HCT116 (cell line): ENCODE data around the gene NKX6-1.

ENCODE experiments used
- CEBPB ChIP-seq: IDR thresholded peaks from 2 replicates; pipeline ENCODE4 v1.6.1; 2012; ENCODE audit warnings: low read depth
- EZH2 ChIP-seq: fragments of 200-600 bp; sonication (generic); IDR thresholded peaks from 2 replicates; pipeline ENCODE4 v1.6.1; 2017; ENCODE audit warnings: antibody characterized with exemption, mixed run types
- FOSL1 ChIP-seq: IDR thresholded peaks from 2 replicates; pipeline ENCODE4 v1.6.1; 2012; ENCODE audit warnings: low read depth
- POLR2A ChIP-seq: IDR thresholded peaks from 2 replicates; pipeline ENCODE4 v1.7.0; 2011; ENCODE audit warnings: borderline replicate concordance; ENCODE audit not compliant: insufficient read depth, insufficient read length; ENCODE audit errors: extremely low read depth
- POLR2AphosphoS5 ChIP-seq: IDR thresholded peaks from 2 replicates; pipeline ENCODE4 v1.6.1; 2011; ENCODE audit warnings: mild to moderate bottlenecking, low read depth, low read length, moderate library complexity
- RAD21 ChIP-seq: IDR thresholded peaks from 2 replicates; pipeline ENCODE4 v1.6.1; 2012; ENCODE audit warnings: low read depth, mild to moderate bottlenecking
- TF ChIP-seq, protein P1 (sequence below), 3 experiments: fragments of 200-600 bp in 1 of 3; sonication (generic) in 1 of 3; IDR thresholded peaks in 2 of 3; conservative IDR thresholded peaks in 1 of 3; 2 replicates each; pipeline ENCODE4 v1.5.1; 2012 to 2017; ENCODE audit warnings: low read depth in 2 of 3, low read length in 2 of 3, antibody characterized with exemption in 1 of 3, borderline replicate concordance in 1 of 3, control low read depth in 1 of 3, mild to moderate bottlenecking in 1 of 3, mixed read lengths in 1 of 3, mixed run types in 1 of 3, moderate library complexity in 1 of 3; ENCODE audit not compliant: insufficient read depth in 1 of 3
- TF ChIP-seq, protein P2 (sequence below): IDR thresholded peaks from 2 replicates; pipeline ENCODE4 v1.6.1; 2011; ENCODE audit warnings: mild to moderate bottlenecking, low read length, moderate library complexity; ENCODE audit not compliant: insufficient replicate concordance; ENCODE audit errors: extremely low read depth
- TF ChIP-seq, protein P3 (sequence below): IDR thresholded peaks from 2 replicates; pipeline ENCODE4 v1.6.1; 2012

DNA sequence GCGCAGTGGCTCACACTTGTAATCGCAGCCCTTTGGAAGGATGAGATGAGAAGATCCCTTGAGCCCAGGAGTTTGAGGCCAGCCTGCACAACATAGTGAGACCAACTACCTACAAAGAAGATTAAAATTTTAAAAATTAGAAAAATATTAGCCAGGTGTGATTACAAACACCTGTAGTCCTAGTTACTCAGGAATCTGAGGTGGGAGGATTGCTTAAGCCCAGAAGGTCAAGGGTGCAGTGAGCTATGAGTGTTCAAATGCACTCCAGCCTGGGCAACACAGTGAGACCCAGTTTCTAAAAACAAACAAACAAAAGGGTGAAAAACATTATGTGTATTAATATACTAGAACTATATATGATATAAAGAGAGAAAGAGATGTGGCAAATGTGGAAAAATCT is 36.8 kb upstream of the NKX6-1 start:
- TF ChIP-seq, protein P1, sequence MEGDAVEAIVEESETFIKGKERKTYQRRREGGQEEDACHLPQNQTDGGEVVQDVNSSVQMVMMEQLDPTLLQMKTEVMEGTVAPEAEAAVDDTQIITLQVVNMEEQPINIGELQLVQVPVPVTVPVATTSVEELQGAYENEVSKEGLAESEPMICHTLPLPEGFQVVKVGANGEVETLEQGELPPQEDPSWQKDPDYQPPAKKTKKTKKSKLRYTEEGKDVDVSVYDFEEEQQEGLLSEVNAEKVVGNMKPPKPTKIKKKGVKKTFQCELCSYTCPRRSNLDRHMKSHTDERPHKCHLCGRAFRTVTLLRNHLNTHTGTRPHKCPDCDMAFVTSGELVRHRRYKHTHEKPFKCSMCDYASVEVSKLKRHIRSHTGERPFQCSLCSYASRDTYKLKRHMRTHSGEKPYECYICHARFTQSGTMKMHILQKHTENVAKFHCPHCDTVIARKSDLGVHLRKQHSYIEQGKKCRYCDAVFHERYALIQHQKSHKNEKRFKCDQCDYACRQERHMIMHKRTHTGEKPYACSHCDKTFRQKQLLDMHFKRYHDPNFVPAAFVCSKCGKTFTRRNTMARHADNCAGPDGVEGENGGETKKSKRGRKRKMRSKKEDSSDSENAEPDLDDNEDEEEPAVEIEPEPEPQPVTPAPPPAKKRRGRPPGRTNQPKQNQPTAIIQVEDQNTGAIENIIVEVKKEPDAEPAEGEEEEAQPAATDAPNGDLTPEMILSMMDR (IDR thresholded peaks at IDR 0.05 in 2 of 3, conservative IDR thresholded peaks at IDR 0.05 in 1 of 3; ENCODE audit: borderline replicate concordance in 1 of 3, insufficient read depth in 1 of 3, low read depth in 2 of 3, low read length in 2 of 3): no peak
- TF ChIP-seq, protein P2, sequence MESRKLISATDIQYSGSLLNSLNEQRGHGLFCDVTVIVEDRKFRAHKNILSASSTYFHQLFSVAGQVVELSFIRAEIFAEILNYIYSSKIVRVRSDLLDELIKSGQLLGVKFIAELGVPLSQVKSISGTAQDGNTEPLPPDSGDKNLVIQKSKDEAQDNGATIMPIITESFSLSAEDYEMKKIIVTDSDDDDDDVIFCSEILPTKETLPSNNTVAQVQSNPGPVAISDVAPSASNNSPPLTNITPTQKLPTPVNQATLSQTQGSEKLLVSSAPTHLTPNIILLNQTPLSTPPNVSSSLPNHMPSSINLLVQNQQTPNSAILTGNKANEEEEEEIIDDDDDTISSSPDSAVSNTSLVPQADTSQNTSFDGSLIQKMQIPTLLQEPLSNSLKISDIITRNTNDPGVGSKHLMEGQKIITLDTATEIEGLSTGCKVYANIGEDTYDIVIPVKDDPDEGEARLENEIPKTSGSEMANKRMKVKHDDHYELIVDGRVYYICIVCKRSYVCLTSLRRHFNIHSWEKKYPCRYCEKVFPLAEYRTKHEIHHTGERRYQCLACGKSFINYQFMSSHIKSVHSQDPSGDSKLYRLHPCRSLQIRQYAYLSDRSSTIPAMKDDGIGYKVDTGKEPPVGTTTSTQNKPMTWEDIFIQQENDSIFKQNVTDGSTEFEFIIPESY: no peak
- TF ChIP-seq, protein P3, sequence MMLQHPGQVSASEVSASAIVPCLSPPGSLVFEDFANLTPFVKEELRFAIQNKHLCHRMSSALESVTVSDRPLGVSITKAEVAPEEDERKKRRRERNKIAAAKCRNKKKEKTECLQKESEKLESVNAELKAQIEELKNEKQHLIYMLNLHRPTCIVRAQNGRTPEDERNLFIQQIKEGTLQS: no peak
- TF ChIP-seq POLR2A (no peak), POLR2AphosphoS5 (no peak), EZH2 (no peak), RAD21 (no peak), CEBPB (no peak), FOSL1 (no peak)
